NT2/D1 (cell line): ENCODE measurements around the gene TMEM150A.

Experiments used
- SUZ12 ChIP-seq: IDR thresholded peaks from 2 replicates; pipeline ENCODE4 v1.6.1; 2011; ENCODE audit not compliant: insufficient read length, insufficient read depth; ENCODE audit errors: extremely low read depth
- YY1 ChIP-seq: IDR thresholded peaks from 2 replicates; pipeline ENCODE4 v1.6.1; 2011; ENCODE audit not compliant: insufficient read length, insufficient read depth
- ZNF274 ChIP-seq: IDR thresholded peaks from 2 replicates; pipeline ENCODE4 v1.6.1; 2011; ENCODE audit warnings: mild to moderate bottlenecking, low read depth, low read length

- no peak for TF ChIP-seq YY1
- no peak for TF ChIP-seq ZNF274
- no peak for TF ChIP-seq SUZ12
Observed at GRCh38 chr2:85644909-85645308, 42.4 kb upstream of the TMEM150A start.
